ENCODE measurements around the gene GKN2. TPM values are rescaled to one million over a fixed set of nuclear protein-coding genes. Genes with fewer than 3 reads are reported as not detected.
"Not testable (repeated sequence)": the region's sequence is repeated elsewhere in the genome, so short reads cannot be mapped to it uniquely, and the experiment has no call there.

Gene GKN2
- polyA plus RNA-seq, 1 donor: not detected

DNA sequence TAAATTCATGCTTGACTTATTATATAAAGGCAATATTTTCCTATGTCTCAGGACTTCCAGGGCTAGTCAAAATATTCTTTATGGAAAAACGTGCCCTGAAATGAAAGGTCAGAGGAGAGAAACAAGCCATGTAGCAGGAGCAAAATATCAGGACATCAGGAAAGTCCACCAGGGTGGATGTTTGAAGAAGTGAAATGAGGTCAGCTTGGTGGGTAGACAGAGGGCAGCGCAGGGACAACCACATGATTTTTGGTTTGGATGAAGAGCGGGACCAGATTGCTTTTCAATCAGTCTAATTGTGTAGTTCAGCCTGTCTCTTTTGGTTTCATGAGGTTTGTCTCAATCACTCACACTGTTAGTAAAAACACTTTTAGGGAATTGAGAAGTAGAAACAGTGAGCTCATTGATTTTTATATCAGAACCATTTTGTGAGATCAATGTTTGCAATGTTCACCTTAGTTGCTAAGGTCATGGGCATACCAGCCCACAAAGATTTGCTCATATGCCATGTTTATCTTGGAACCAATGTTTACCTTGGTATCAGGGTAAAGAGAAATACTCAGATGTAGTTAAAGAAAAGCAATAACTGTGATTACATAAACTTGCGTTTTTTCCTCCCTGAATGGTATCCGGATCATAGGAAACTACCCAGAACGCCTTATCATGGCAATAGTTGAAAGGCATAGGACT is 32.1 kb downstream of the GKN2 start:
- DNase-seq: no peak

DNA sequence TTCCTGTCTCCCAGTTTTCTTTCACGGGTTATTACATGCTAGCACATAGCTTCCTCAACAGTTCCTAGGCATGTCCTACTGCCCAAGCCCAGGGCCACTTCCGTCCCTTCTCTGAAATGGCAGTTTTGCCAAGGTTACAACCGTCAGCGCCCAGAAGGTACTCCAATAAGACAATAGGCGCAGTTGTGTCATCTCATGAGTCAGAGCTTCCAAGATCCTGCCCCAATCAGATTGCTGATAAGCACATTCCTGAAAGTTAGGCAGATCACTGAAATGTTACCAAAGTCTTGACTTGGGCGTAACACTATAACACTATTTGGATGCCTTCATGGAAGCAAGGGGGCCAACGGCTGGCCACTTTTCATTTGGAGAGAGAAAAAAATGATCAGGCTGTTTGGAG is 34.2 kb downstream of the GKN2 start:
- DNase-seq: no peak

DNA sequence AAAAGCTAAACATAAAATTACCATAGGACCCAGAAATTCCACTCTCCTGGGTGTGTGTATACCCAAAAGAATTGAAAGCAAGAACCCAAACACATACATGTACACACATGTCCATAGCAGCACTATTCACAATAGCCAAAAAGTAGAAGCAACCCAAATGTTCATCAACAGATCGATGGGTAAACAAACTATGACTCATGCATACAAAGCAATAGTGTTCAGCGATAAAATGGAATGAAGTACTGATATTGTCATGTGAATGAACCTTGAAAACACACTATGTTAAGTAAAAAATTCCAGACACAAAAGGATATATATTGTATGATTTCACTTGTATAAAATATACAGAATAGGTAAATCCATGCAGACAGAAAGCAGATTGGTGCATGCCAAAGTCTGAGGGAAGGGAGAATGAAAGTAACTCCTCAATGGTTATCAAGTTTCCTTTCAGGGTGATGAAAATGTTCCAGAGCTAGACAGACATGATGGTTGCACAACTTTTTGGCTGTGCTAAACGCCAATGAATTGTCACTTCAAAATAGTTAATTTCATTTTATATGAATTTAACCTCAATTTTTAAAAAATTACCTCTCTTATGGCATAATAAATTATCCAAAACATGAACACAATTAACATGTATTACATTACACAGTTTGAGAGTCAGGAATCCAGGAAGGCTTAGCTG is 35.5 kb downstream of the GKN2 start:
- no peak for DNase-seq

DNA sequence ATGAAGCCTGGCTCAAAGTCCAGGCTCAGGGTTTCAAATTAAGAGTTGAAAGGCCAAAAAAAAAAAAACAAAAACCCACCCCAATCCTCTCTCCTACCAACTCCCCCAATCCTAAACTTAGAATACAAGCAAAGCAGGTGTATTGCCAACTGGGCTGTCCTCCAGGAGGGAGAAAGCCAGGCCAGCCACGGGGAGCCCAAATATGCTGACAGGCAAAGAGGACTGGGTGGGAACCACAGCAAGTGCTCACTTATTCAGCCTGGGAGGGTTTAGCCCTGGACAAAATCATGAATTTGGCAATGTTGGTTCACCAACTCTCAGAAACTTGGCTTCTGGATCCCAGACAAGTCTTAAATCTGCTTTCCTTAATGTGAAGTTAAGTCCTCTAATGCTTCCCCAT is 36.5 kb downstream of the GKN2 start:
- no peak for DNase-seq

DNA sequence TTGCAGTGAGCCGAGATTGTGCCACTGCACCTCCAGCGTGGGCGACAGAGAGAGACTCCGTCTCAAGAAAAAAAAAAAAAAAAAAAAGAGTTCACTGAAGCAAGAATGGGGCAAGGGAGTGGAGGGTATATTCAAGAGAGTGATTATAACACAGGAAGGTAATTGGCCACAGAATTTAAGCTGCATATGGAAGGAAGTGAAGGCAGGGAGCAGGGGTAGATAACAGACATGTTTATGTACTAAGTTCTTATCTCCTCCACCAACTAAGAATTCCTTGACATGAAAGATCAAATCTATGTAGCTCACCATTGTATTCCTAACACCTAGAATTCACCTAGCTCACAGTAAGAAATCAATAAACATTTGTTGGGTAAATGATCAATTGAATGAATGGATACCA is 37.3 kb downstream of the GKN2 start:
- no peak for DNase-seq

DNA sequence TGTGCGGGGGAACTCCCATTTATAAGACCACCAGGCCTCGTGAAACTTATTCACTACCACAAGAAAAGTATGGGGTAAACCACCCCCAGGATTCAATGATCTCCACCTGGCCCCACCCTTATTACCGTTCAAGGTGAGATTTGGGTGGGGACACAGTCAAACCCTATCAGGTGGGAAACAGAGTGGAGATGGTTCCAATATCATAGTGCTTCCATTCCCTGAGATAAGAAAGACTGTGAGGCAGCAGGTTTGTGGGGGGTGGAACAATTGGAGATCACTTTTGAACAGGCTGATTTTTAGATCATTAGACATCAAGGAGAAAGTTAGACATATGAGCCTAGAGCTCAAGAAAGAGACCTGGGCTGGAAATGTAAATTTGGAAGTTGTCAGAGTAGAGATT is 39.3 kb downstream of the GKN2 start:
- DNase-seq: no peak

DNA sequence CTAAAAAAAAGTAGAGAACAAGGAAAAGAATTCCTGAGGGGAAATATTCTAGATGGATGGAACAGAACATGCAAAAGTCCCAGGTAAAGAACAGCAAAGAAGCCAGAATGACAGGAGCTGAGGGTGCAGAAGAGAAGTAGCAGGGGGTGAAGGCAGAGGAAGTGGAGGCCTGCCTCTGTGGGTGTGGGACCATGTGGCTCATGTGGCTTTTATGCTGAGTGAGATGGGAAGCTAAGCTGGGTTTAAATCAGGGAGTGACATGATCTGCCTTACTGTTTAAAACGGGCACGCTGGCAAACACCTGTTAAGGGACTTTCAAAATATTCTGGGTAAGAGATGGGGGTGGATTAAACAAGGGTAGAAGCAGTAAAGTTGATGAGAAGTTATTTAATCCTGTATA is 40.0 kb downstream of the GKN2 start:
- DNase-seq: no peak

DNA sequence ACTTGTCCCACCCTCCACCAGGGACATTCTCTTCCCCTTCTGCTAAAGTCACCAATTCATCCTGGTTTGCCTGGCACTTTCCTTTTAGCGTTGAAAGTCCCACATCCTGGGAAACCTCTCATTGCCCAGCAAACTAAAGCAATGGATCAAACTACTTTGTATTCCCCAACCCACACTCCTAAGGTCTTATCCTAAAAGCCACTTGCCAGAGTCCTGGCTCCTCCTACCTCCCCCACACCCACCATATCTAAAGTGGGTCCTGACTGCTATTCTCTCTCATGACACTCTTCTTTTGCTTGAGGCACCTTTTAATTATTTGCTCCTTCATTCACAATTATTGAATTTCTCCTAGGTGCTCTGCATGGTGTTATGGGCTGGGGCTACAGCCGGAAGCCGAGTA is 40.6 kb downstream of the GKN2 start:
- DNase-seq: no peak

DNA sequence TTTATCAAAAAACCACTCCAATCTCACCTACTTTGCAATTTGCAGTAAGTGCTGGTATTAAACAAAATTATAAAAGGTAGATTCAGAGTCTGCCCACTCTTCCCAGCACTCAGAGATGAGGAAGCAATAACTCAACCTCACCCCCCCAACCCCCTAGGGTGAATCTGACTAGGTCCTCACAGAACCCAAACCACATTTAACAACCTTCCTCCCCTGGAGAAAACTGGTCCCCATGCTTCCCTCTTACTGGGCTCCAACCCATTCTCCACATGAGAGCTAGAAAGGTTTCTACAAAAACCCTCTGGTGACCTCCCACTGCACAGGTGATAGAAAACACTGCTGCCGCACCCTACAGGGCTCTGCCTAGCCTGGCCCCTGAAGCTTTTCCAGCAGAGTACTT is 41.0 kb downstream of the GKN2 start:
- DNase-seq: no peak

DNA sequence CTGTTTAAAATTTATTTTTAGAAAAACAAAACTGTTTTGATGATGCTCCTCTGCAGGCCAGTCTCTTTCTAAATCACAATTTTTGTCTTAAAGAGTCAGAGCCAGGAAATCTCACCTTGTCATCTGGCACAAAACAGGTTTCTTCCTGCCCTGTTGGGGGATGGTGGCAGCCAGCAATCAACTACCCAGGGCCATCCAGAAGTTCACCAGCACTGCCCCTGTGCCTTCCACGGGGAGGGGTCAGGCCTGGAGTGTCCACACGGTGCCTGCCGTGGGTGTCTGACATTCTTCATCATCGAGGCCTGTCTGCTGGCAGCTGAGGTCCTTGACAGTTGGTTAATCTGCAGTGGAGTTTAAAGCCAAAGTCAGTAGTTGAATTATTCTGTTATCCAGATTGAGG is 41.4 kb downstream of the GKN2 start:
- DNase-seq: no peak

DNA sequence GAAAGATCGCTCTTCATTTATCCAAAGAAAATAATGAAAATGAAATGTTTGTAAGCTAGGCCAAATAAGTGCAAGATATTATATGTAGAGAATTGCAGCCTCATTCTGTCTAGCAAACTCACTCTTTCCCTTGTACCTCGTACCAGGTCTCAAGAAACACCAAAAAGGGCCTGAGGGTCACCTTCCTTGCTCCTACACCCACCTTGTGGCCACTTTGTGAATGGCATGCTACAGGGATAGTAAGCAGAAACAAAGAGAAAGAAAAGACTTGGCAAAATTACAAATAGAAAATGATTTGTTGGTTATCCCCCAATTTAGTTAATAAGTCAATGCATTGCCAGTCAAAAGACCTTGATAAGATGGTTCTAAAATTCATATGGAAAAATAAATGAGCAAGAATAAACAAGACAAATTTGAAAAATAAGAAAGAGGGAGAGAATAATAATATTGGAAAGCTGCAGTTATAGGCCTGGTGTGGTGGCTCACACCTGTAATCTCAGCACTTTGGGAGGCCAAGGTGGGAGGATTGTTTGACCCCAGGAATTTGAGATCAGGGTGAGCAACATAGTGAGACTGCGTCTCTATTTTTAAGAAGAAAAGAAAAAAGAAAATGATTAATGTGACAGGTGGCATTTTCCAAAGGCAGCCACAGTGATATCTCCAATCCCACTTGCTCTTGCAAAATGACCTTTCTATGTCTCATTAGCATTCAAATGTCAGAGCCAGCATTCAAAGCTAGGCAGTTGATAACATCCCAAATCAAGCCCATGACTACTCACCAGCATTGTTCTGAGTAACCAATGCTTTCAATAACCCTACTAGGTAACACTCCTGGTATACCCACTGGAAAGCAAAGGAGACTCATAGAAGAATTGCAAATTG is 42.7 kb downstream of the GKN2 start:
- peak; percentile 75 for DNase-seq

DNA sequence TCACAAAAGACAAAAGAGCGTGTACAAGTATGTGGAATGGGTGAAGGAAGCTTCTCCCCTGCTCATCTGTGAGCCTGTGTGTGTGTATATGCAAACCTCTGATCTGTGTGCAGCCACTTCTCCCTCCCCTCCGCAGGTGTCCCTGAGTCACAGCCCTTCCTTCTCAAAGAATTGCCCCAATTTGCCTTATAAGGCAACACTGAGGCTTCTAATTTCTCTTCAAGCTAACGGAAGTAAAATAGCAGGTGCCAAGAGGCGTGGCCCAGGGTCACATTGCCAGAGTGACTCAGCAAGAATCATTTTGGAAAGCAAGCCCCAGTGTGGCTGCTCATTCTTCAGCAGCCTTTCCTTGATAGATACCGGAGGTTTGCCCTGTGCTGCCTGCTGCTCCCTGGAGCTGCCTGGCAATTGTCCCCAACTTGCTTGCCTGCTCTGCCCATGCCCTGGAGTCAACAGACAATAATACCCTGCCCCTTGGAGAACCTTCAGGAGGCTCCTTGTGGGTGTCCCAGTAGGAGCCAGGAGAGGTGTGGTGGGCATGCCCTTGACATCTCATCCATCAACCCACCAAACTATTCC is 44.2 kb downstream of the GKN2 start:
- DNase-seq: no peak

DNA sequence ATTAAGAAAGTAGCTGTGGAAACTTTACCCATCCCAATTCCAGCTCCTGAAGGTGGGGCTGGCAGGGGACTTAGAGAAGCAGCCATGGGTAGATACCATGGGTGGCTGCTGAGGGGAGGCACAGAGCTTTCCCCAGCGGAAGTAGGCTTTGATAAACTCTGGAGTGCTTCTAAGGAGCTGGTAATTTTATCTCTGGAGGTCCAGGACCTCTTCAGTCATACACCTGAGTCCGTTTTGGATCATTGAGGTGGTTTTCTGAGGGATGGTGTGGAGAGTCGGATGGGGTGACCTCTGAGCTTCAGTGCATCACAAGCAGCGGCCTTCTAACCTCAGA is 44.8 kb downstream of the GKN2 start:
- DNase-seq: no peak

DNA sequence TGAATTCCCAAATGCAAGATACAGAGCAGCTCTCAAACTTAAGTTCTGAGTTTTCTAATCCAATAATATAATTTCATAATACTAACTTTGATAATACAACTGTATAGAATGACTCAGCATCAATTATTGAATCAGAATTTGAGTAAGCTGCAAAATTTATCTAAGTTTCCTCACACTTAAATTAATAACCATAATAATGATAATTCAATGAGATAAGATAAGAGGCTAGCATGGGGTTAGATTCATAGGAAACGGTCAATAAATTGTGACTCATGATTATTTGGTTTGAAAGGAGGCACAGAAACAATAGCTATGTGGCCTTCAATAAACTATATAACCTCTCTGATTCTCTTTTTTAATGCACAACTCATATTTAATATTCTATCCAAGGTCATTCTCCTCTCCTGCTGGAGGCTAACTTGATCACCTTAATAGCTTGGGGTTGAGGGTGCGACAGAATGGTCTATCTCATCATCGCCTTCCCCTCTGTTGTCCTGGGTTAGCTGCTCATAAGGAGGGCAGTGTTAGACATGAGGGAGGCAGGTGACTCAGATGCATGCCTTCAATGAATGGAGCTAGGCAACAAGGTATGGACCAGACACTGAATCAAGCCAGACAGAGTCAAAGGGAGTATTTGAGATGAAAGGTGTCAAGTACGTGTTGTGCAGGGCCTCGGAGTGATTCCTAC is 45.3 kb downstream of the GKN2 start:
- DNase-seq: no peak

DNA sequence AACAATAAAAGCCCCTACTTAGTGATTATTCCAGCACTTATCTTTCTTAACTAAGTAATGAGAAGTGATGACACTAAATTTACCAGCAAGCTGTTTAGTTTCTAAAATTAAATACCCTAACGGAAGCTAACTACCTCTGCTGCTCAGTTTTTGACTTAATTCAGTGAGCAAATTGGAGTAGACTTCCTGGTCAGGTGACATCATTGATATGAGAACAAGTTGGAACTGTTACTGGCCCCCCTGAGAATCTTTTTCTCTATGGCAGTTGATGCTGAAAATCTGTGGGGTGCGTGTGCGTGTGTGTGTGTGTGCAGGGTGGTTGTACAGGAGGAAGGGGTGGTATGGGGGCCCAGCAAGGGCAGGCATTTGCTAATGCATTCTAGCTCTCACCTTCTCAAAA is 46.0 kb downstream of the GKN2 start:
- DNase-seq: no peak

DNA sequence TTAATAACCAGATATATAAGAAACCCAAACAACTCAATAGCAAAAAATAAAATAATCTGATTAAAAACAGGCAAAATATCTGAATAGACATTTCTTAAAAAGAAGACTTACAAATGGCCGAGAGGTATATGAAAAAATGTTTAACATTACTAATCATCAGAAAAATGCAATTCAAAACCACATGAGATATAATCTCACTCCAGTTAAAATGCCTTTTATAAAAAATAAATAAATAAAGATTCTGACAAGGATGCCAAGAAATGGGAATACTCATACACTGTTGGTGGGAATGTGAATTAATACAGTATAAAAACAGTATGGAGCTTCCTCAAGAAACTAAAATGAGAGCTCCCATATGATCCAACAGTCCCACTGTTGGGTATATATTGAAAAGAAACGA is 47.6 kb downstream of the GKN2 start:
- DNase-seq: no peak

DNA sequence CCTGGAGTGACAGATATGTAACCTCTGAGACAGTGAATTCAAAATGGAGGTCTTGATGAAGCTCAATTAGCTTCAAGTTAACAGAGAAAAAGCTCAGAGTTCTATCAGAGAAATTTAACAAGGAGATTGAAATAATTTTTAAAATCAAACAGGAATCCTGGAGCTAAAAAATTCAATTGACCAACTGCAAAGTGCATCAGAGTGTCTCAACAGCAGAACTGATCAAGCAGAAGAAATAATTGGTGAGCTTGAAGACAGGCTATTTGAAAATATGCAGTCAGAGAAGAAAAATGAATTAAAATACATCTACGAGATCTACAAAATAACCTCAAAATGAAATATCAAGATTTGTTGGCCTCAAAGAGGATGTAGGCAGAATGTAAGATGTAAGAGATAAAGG is 51.1 kb downstream of the GKN2 start:
- no peak for DNase-seq

DNA sequence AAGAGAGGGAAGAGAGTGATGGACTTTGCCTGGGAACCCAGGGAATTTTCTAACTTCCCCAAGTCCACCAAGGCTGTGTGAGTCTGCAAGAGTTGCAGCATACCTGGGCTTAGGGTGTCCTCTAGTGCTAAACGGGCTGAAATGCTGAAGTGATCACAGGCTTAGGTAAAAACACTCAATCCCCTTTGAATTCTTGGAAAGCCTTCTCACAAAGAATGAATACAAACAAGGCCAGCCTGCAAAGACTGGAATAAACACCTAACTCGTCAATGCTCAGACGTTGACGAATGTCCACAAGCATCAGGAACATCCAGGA is 51.5 kb downstream of the GKN2 start:
- no peak for DNase-seq

DNA sequence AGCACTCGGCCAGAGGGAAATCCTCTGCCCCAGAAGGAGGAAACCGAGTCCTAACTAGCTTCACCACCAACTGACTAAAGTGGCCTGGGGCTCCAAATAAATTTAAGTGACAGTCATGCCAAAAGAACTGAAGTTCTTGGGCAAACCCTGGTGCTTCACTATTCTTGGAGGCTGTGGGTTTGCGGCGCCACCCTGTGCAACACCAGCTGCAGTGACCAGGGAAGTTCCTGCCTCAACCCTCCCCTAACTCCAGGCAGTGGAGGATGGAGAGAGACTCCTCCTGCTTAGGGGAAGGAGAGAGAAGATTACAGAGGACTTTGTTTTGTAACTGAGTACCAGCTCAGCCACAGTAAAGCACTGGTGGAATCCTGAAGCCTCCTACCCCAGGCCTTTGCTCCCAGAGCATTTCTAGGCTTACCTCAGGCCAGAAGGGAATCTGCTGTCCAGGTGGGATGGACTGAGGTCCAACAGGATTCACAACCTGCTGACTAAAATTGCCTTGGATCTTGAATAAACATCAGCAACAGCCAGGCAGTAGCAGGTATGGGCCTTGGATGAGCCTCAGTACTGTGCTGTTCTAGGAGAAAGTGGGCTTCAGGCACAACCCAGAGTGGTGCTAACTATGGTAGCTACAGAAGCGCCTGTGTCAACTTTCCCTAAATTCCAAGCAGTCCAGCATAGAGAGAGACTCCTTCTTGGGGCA is 52.0 kb downstream of the GKN2 start:
- DNase-seq: no peak

DNA sequence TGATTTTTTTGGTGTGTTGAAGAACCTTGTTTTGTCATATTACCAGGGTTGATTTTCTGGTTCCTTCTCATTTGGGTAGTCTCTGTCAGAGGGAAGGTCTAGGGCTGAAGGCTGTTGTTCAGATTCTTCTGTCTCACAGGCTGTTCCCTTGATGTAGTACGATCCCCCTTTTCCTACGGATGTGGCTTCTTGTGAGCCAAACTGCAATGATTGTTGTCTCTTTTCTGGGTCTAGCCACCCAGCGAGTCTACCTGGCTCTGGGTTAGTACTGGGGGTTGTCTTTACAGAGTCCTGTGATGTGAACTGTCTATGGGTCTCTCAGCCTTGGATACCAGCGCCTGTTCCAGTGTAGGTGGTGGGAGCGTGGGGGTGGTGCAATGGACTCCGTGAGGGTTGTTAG is 56.7 kb downstream of the GKN2 start:
- DNase-seq: not testable (repeated sequence)
